SJCRH30 (cell line): ENCODE results near the gene GJB4. TPM values are rescaled to one million over a fixed set of nuclear protein-coding genes. Genes with fewer than 3 reads are reported as not detected.

ENCODE experiments used
- DNase-seq, 2 experiments: peaks; one replicate each; pipeline ENCODE4 v3.0.0-alpha.2; 2015 to 2020
- H3K27ac ChIP-seq: fragments of 250-450 bp; sonication (Bioruptor Pico); 2 replicates; pipeline ENCODE4 v1.5.1; 2020; ENCODE audit warnings: mild to moderate bottlenecking, moderate library complexity
- H3K27me3 ChIP-seq: fragments of 250-450 bp; sonication (Bioruptor Pico); 2 replicates; pipeline ENCODE4 v1.5.1; 2020; ENCODE audit warnings: mild to moderate bottlenecking, moderate library complexity
- H3K36me3 ChIP-seq: fragments of 250-450 bp; sonication (Bioruptor Pico); 2 replicates; pipeline ENCODE4 v1.5.1; 2020; ENCODE audit warnings: mild to moderate bottlenecking, moderate library complexity
- H3K4me1 ChIP-seq: fragments of 250-450 bp; sonication (Bioruptor Pico); 2 replicates; pipeline ENCODE4 v1.5.1; 2020; ENCODE audit warnings: mild to moderate bottlenecking, moderate library complexity
- H3K4me3 ChIP-seq: fragments of 250-450 bp; sonication (Bioruptor Pico); 2 replicates; pipeline ENCODE4 v1.5.1; 2020; ENCODE audit warnings: mild to moderate bottlenecking, moderate library complexity
- H3K9me3 ChIP-seq: fragments of 250-450 bp; sonication (Bioruptor Pico); replicated peaks from 2 replicates; pipeline ENCODE4 v1.5.1; 2020; ENCODE audit warnings: mild to moderate bottlenecking, moderate library complexity
- total RNA-seq: library from RNA; depleted of rRNA; stranded (reverse); fragments of >200 nt; shearing (Covaris generic); gene quantifications from 2 replicates; pipeline ENCODE4 v1.2.3, GENCODE V29; 2014

GJB4 gene
- total RNA-seq, 1 experiment from 2014 or later, result not detected

DNA sequence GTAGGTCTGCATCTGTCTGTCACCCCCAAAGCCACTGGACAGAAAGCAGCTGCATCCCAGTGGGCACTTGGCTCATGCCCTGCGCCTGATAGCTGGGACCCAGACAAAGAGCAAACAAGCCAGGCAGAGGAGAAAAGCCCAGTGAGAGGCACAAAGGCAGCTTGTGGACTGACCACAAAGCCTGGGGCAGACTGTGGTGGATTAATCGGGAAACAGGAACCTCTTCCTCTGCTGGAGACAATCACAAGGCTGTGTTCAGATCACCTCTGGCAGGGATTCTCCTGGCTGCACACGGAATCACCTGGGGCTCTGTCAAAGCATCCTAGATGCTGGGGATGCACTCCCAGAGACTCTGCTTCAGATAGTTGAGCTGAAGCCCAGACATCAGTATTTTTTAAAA lies 19.9 kb upstream of the GJB4 start:
- Histone ChIP-seq H3K9me3 (no peaks in the 10 kb centered on the region), H3K27me3 (peaks cover 37% of the 10 kb centered on the region), H3K4me3 (no peak overlapping the region), H3K27ac (no peak overlapping the region), H3K36me3 (no peaks in the 10 kb centered on the region), H3K4me1 (no peaks in the 10 kb centered on the region)
- DNase-seq, result peak; percentile 24 to 45

DNA sequence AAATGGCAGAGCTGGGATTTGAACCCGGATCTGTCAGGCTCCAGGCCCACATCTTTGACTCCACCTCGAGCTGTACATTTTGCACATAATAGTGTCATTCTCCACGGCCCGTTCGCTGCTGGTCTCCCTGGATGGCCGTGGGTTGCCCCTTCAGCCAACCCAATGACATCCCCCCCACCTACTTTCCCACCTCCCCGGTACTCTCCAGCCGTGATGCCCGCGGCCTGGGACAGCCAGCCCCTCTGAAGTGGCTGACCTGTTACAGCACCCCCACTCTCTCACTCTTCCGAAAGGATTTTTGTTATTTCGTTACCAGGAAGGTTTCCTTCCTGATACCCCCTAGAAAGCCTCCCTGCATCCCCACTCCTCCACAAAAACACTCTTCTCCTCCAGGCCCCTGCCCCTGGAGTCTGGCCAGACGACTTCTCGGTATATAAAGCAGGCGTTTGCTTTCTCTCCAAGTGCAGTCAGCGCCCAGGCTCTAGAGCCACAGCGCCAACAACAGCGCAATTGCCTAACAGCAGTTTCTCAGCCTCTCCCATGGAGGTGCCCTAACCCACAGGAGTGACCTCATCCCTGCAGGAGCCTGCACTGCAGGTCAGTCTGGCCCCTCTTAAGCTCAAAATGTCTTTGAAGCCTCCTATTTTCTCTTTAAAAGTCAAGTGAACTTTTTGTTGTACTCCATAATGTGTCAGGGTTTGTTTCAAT lies 19.2 kb upstream of the GJB4 start:
- no peaks in the 10 kb centered on the region for H3K4me1 ChIP-seq
- H3K27me3 ChIP-seq, result peaks cover 37% of the 10 kb centered on the region
- no peak overlapping the region for H3K27ac ChIP-seq
- no peak for DNase-seq
- H3K36me3 ChIP-seq, result no peaks in the 10 kb centered on the region
- H3K9me3 ChIP-seq, result no peaks in the 10 kb centered on the region
- no peak overlapping the region for H3K4me3 ChIP-seq

DNA sequence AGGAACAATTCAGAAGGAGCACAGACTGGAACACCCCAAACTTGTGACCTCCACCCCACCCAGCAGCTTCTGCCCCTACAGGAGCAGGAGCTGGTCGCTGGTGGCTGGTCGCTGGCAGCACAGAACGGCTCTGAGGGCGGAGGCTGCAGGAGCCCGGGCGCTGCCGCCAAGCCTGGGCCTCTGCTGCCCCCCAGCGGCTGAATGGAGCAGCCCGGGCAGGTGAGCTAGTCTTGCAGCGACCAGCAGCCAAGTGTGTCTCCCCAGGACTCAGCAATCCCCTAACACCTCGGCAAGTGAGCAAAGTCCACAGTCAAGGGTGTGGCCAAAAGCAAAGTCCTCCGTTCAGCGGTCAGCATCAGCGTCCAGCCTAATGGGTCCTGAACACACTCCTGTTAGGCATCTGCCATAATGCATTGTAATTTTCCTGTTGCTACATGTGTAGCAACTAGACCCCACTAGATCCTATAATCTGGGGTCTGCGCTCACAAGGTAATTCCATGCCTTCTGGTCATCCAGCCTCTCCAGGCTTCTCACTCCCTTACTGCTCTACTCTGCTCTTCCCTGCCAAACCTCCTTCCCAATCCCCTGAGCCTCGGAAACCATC lies 16.8 kb upstream of the GJB4 start:
- no peaks in the 10 kb centered on the region for H3K9me3 ChIP-seq
- peaks cover 23% of the 10 kb centered on the region for H3K27me3 ChIP-seq
- no peak overlapping the region for H3K4me3 ChIP-seq
- peak; percentile 56 to 78 for DNase-seq
- no peaks in the 10 kb centered on the region for H3K4me1 ChIP-seq
- H3K27ac ChIP-seq, result no peak overlapping the region
- no peaks in the 10 kb centered on the region for H3K36me3 ChIP-seq

DNA sequence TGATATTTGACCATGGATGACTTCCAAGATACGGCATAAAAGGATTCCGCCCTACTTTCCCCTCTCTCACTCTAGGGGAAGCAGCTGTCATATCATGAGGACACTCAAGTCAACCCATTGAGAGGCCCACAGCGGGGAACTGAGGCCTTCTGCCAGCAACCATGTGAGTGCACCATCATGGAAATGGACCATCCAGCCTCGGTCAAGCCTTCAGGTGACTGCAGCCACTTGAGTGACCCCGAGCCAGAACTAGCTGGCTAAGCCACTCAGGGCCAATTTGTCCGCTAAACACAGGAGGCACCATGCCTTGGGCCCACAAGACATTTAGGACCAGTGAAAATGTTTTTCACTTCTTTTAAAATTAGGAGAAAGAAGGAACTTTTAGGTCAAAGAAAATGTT lies 15.8 kb upstream of the GJB4 start:
- no peaks in the 10 kb centered on the region for H3K4me1 ChIP-seq
- H3K36me3 ChIP-seq, result no peaks in the 10 kb centered on the region
- H3K27ac ChIP-seq, result no peak overlapping the region
- DNase-seq, result no peak
- no peak overlapping the region for H3K4me3 ChIP-seq
- no peaks in the 10 kb centered on the region for H3K9me3 ChIP-seq
- peaks cover 23% of the 10 kb centered on the region for H3K27me3 ChIP-seq

DNA sequence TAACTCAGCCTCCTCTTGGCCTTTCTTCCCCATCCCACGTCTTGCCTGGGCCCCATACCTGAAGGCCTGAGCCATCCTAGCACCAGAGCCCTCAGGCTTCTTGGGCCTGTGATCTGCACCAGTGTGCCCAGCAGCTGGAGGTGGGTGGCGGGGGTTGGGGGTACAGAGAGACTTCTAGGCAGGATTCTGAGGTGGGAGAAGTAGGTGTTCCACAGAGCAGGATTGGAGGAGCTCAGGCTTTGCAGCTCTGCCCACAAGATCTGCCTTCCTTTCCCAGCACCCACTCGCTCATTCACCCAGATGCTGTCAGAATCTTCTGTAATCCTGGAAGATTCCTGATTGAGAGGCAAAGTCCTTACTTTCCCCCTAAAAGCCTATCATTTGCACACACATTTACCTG lies 14.7 kb upstream of the GJB4 start:
- no peaks in the 10 kb centered on the region for H3K4me1 ChIP-seq
- DNase-seq, result no peak
- no peaks in the 10 kb centered on the region for H3K36me3 ChIP-seq
- H3K27me3 ChIP-seq, result peaks cover 14% of the 10 kb centered on the region
- H3K4me3 ChIP-seq, result no peak overlapping the region
- no peak overlapping the region for H3K27ac ChIP-seq
- no peaks in the 10 kb centered on the region for H3K9me3 ChIP-seq

DNA sequence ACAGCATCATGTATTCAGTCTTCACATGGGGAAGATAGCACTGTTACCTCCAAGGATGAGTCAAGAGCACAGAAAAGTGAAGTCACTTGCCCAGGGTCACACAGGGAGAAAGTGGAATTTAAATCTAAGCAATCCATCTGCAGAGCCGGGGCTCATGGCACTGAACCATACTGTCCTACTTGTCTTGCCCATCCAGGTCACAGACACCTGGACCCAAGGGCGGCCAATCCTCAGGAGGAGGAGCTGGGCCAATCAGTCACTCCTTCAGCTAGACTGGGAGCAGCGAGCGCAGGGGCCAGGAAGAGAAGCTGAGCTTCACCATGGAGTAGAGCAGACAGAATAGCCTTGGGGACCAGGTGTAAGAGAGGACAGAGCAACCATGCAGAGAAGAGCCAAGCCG lies 13.9 kb upstream of the GJB4 start:
- no peak overlapping the region for H3K27ac ChIP-seq
- DNase-seq, result no peak
- peaks cover 6% of the 10 kb centered on the region for H3K27me3 ChIP-seq
- no peaks in the 10 kb centered on the region for H3K36me3 ChIP-seq
- H3K4me3 ChIP-seq, result no peak overlapping the region
- H3K4me1 ChIP-seq, result no peaks in the 10 kb centered on the region
- no peaks in the 10 kb centered on the region for H3K9me3 ChIP-seq

DNA sequence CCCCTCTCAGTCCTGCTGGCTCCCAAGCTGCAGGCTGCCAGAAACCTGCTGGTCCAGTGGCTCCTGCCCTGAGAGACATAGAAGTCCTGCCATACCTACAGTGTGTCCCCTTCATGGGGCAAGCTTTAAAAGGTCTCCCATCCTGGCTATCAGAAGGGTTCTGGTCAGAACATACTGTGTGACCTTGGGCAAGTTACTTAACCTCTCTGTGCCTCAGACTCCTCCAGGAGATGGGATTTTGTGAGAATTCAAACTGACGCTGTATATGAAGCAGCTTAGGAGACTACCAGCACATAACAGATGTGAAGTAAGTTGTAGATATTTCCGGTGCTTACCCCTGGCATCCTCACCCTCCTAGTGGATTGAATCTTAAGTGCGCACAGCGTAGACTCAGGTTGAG lies 13.4 kb upstream of the GJB4 start:
- Histone ChIP-seq H3K4me3 (no peak overlapping the region), H3K27ac (no peak overlapping the region), H3K4me1 (no peaks in the 10 kb centered on the region), H3K27me3 (peaks cover 4% of the 10 kb centered on the region), H3K36me3 (no peaks in the 10 kb centered on the region), H3K9me3 (no peaks in the 10 kb centered on the region)
- no peak for DNase-seq

DNA sequence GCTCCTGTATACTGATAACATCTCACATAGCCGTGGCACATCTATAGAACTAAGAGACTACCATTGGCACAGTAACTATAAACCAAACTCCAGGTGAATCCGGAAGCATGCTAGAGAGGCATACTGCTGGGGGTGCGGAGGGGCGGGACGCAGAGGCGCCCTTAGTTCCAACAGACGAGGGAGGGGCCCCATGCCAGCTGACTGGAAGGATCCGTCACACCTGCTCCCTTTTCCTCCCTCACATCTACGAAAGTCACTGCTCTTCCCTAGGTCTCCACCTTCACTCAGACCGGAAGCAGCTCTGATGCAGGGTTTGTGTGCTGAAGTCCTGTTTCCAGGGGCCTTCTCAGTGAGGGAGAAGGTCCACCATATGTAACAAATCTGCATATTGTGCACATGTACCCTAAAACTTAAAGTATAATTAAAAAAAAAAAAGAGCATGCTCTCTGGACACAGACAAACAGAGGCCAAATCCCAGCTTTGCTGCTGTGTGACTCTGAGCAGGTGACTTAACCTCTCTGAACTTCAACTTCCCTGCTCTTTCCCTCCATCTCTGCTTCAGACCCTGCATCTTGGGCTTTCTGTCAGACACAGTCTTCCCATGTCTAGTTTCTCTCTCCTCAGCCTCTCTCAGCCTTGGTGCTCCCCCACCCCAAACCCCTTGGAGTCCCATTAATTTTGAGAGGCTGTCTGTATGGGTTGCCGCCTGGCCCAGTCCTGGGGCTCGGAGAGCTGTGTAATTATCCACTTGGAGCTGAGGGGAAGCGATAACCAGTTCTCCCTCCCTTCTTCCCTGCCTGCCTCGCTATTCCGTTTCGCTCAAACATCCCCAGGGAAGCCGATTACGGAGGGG lies 12.5 kb upstream of the GJB4 start:
- Histone ChIP-seq H3K9me3 (no peaks in the 10 kb centered on the region), H3K27me3 (peaks cover 4% of the 10 kb centered on the region), H3K4me3 (no peak overlapping the region), H3K4me1 (no peaks in the 10 kb centered on the region), H3K36me3 (no peaks in the 10 kb centered on the region), H3K27ac (no peak overlapping the region)
- DNase-seq, result no peak

DNA sequence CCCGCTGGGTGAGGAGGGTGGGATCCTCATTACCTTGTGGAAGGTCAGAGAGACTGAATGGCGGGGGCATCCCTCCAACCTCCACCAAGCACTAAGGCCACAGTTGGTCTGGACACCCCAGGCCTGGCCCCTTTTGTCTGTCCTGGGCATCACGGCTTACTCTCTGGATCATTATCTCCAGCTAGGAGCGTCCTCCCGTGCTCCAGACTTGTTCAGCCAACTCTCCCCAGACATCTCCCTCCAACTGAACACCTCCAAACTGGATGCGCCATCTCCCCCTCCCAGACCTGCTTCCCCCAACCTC lies 11.9 kb upstream of the GJB4 start:
- no peaks in the 10 kb centered on the region for H3K36me3 ChIP-seq
- no peaks in the 10 kb centered on the region for H3K4me1 ChIP-seq
- no peak overlapping the region for H3K27ac ChIP-seq
- no peak for DNase-seq
- no peak overlapping the region for H3K4me3 ChIP-seq
- no peaks in the 10 kb centered on the region; the same call in none of the 2 replicates for H3K27me3 ChIP-seq
- H3K9me3 ChIP-seq, result no peaks in the 10 kb centered on the region

DNA sequence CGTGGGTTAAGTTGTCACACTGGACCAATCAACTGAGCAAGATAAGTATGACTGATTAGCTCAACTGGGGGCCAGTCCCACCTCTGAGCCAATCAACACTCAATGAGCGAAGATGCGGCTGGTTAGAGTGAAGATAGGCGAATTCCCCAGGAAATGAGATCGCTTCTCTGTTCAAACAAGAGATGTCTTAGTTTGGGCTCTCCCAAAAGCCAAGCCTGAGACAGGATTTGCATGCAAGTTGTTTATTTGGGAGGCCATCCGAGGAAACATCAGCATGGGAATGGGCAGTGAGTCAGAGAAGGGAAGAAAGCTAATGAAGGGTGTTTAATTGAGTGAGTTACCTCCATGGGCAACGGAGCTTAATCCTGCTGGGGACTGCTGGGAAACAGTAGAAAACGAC lies 9.5 kb upstream of the GJB4 start:
- DNase-seq, result no peak
- no peaks in the 10 kb centered on the region for H3K9me3 ChIP-seq

DNA sequence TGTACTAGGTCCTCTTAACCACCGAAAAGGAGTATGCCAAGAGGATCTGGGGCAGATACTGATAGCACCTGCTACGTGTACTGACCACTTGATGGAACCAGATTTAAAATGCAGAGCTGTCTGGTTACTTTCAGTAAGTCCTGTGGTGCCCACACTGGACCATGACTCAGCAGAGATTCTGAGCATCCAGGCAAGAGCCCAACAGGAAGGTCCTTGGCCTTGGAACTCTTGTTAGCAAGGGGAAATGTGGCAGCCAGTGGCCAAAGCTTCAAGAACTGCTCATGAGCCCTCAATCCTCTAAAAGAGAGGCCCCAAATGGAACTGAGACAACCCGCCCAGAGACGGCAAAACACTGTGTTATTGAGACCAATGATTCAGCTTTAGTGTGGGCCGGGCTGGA lies 8.9 kb upstream of the GJB4 start:
- no peak overlapping the region for H3K4me3 ChIP-seq
- H3K9me3 ChIP-seq, result no peaks in the 10 kb centered on the region
- DNase-seq, result no peak
- H3K36me3 ChIP-seq, result no peaks in the 10 kb centered on the region
- no peaks in the 10 kb centered on the region; the same call in 1 of the 2 replicates for H3K27me3 ChIP-seq
- H3K4me1 ChIP-seq, result no peaks in the 10 kb centered on the region
- no peak overlapping the region for H3K27ac ChIP-seq

More for the DNA sequence above, 9.5 kb upstream of the GJB4 start:
- Histone ChIP-seq H3K27ac (no peak overlapping the region), H3K4me3 (no peak overlapping the region), H3K4me1 (no peaks in the 10 kb centered on the region), H3K36me3 (no peaks in the 10 kb centered on the region), H3K27me3 (no peaks in the 10 kb centered on the region; the same call in none of the 2 replicates)

DNA sequence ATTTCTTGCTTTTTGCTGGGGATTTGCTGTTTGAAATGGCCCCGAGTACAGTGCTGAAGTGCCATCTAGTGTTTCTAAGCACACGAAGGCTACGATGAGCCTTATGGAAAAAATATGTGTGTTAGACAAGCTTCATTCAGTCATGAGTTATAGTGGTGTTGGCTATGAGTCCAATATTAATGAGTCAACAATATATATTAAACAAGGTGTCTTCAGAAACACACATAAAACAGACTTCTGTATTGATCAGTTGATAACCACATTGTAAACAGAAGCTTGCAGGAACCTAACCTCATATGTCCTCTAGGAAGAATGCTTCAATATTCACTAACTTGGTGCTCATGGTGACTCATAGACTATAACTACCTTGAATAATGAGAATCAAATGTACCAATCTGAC lies 6.4 kb upstream of the GJB4 start:
- Histone ChIP-seq H3K27me3 (0 out of 2 replicates have a peak, but pooled peaks cover 4% of the 10 kb centered on the region), H3K4me1 (no peaks in the 10 kb centered on the region)
- DNase-seq, result no peak

DNA sequence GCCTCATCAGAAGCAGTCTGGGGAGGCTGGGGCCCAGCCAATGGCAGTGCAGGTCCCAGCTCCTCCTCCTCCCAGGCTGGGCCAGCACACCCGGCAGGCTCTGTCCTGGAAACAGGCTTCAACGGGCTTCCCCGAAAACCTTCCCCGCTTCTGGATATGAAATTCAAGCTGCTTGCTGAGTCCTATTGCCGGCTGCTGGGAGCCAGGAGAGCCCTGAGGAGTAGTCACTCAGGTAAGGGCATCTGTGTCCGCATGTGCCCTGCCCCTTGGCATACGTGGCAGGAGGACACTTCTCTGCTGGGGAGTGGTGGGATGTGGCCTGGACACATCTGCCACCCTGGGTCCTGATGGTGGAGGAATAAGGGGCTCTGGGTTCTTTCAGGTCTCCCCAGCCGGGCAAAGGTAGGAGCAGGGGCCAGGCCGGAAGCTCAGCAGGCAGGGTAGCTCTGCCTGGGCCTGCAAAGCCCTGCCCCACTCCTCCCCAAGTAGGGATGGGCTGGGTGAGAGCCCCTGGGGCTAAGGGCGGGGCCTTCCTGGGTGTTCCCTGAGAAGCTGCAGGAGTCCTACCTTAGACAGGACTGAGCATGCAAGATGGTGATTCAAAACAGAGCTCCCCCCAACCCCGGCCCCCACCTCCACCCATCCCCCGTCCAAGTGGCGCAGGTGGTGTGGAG lies 4.4 kb upstream of the GJB4 start, which contains the start of gene GJB5:
Gene GJB5, plus strand, starts transcription at position 84 of the 674 bp plus-strand sequence. CDS start 2,284 bp downstream, outside the sequence.
- Histone ChIP-seq H3K27ac (no peak within 1 kb of the TSS), H3K36me3 (no peaks in the 10 kb centered on the region), H3K9me3 (no peaks in the 10 kb centered on the region), H3K4me3 (no peak within 1 kb of the TSS), H3K4me1 (no peaks in the 10 kb centered on the region), H3K27me3 (peaks cover 4% of the 10 kb centered on the region; the same call in 1 of the 2 replicates)
- no peak for DNase-seq

More for the DNA sequence above, 6.4 kb upstream of the GJB4 start:
- H3K4me3 ChIP-seq, result no peak overlapping the region
- H3K9me3 ChIP-seq, result no peaks in the 10 kb centered on the region
- H3K27ac ChIP-seq, result no peak overlapping the region
- H3K36me3 ChIP-seq, result no peaks in the 10 kb centered on the region

DNA sequence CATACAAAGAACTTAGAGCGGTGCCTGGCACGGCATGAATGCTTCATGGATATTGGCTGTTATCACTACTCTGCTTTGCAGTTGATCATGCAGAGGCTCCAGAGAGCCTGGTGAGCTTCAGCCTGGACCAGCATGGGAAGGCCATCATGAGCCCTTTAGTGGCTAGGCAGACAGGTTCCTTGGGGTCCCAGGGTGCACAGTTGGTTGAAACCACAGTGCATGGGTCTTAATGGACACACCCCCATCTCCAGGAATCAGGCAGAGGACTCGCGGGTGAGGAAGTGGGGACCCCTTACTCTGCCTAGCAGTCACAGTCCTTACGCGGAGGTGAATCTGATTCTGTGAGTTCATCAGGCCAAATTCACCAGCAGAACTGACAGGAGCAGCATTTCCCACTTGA lies 3.6 kb upstream of the GJB4 start:
- peaks cover 10% of the 10 kb centered on the region for H3K27me3 ChIP-seq
- DNase-seq, result no peak
- H3K36me3 ChIP-seq, result no peaks in the 10 kb centered on the region
- H3K4me1 ChIP-seq, result no peaks in the 10 kb centered on the region
- H3K4me3 ChIP-seq, result no peak overlapping the region
- no peaks in the 10 kb centered on the region for H3K9me3 ChIP-seq
- H3K27ac ChIP-seq, result no peak overlapping the region

DNA sequence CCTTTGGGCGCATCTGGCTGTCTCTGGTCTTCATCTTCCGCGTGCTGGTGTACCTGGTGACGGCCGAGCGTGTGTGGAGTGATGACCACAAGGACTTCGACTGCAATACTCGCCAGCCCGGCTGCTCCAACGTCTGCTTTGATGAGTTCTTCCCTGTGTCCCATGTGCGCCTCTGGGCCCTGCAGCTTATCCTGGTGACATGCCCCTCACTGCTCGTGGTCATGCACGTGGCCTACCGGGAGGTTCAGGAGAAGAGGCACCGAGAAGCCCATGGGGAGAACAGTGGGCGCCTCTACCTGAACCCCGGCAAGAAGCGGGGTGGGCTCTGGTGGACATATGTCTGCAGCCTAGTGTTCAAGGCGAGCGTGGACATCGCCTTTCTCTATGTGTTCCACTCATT lies 2.2 kb upstream of the GJB4 start:
- Histone ChIP-seq H3K4me1 (no peaks in the 10 kb centered on the region), H3K4me3 (no peak overlapping the region), H3K36me3 (no peaks in the 10 kb centered on the region), H3K27me3 (peaks cover 10% of the 10 kb centered on the region), H3K27ac (no peak overlapping the region), H3K9me3 (no peaks in the 10 kb centered on the region)
- no peak for DNase-seq
